Ishikawa (cell line): ENCODE measurements around the gene ERBB4.
A peak's percentile ranks its signal among the peaks of the same experiment; 100 is the strongest.

Source experiments
- CEBPB ChIP-seq: IDR thresholded peaks from 2 replicates; pipeline ENCODE4 v1.6.1; 2012
- CREB1 ChIP-seq: IDR thresholded peaks from 2 replicates; pipeline ENCODE4 v1.6.1; 2012; ENCODE audit warnings: low read depth
- EGR1 ChIP-seq: IDR thresholded peaks from 2 replicates; pipeline ENCODE4 v1.6.1; 2012
- EP300 ChIP-seq: IDR thresholded peaks from 2 replicates; pipeline ENCODE4 v1.6.1; 2012; ENCODE audit warnings: borderline replicate concordance
- FOXM1 ChIP-seq: IDR thresholded peaks from 2 replicates; pipeline ENCODE4 v1.6.1; 2012; ENCODE audit warnings: low read depth, borderline replicate concordance
- MAX ChIP-seq: IDR thresholded peaks from 2 replicates; pipeline ENCODE4 v1.6.1; 2012
- NFIC ChIP-seq: IDR thresholded peaks from 2 replicates; pipeline ENCODE4 v1.6.1; 2012
- RAD21 ChIP-seq: IDR thresholded peaks from 2 replicates; pipeline ENCODE4 v1.6.1; 2012; ENCODE audit warnings: low read depth
- TAF1 ChIP-seq: IDR thresholded peaks from 2 replicates; pipeline ENCODE4 v1.6.1; 2012; ENCODE audit warnings: low read depth, mild to moderate bottlenecking
- TCF12 ChIP-seq: IDR thresholded peaks from 2 replicates; pipeline ENCODE4 v1.6.1; 2012; ENCODE audit warnings: low read depth
- TEAD4 ChIP-seq: IDR thresholded peaks from 2 replicates; pipeline ENCODE4 v1.6.1; 2012
- YY1 ChIP-seq: IDR thresholded peaks from 2 replicates; pipeline ENCODE4 v1.6.1; 2012; ENCODE audit warnings: low read depth
- ZBTB7A ChIP-seq: IDR thresholded peaks from 2 replicates; pipeline ENCODE4 v1.6.1; 2012; ENCODE audit warnings: low read depth
- TF ChIP-seq, protein P1 (sequence below): IDR thresholded peaks from 2 replicates; pipeline ENCODE4 v1.6.1; 2012
- TF ChIP-seq, protein P2 (sequence below): IDR thresholded peaks from 2 replicates; pipeline ENCODE4 v1.6.1; 2012; ENCODE audit warnings: low read depth, mild to moderate bottlenecking

ERBB4 gene

GRCh38 chr2:211800001-211800400, 738.6 kb downstream of the ERBB4 start:
- TF ChIP-seq RAD21 (no peak), CEBPB (no peak), EP300 (no peak), TCF12 (no peak), EGR1 (no peak), CREB1 (no peak), FOXM1 (no peak)
- TF ChIP-seq, protein P1, sequence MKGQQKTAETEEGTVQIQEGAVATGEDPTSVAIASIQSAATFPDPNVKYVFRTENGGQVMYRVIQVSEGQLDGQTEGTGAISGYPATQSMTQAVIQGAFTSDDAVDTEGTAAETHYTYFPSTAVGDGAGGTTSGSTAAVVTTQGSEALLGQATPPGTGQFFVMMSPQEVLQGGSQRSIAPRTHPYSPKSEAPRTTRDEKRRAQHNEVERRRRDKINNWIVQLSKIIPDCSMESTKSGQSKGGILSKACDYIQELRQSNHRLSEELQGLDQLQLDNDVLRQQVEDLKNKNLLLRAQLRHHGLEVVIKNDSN, result no peak

GRCh38 chr2:211798868-211799267, 739.7 kb downstream of the ERBB4 start:
- no peak for TF ChIP-seq RAD21
- no peak for TF ChIP-seq CEBPB
- no peak for TF ChIP-seq FOXM1
- no peak for TF ChIP-seq NFIC
- TF ChIP-seq, protein P1, result no peak
- TF ChIP-seq EP300, result no peak
- TF ChIP-seq, protein P2, sequence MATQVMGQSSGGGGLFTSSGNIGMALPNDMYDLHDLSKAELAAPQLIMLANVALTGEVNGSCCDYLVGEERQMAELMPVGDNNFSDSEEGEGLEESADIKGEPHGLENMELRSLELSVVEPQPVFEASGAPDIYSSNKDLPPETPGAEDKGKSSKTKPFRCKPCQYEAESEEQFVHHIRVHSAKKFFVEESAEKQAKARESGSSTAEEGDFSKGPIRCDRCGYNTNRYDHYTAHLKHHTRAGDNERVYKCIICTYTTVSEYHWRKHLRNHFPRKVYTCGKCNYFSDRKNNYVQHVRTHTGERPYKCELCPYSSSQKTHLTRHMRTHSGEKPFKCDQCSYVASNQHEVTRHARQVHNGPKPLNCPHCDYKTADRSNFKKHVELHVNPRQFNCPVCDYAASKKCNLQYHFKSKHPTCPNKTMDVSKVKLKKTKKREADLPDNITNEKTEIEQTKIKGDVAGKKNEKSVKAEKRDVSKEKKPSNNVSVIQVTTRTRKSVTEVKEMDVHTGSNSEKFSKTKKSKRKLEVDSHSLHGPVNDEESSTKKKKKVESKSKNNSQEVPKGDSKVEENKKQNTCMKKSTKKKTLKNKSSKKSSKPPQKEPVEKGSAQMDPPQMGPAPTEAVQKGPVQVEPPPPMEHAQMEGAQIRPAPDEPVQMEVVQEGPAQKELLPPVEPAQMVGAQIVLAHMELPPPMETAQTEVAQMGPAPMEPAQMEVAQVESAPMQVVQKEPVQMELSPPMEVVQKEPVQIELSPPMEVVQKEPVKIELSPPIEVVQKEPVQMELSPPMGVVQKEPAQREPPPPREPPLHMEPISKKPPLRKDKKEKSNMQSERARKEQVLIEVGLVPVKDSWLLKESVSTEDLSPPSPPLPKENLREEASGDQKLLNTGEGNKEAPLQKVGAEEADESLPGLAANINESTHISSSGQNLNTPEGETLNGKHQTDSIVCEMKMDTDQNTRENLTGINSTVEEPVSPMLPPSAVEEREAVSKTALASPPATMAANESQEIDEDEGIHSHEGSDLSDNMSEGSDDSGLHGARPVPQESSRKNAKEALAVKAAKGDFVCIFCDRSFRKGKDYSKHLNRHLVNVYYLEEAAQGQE, result no peak
- TF ChIP-seq CREB1, result no peak
- TF ChIP-seq MAX, result no peak
- no peak for TF ChIP-seq TEAD4
- TF ChIP-seq ZBTB7A, result no peak
- TF ChIP-seq TCF12, result no peak
- no peak for TF ChIP-seq YY1
- TF ChIP-seq EGR1, result no peak
- TF ChIP-seq TAF1, result no peak

DNA sequence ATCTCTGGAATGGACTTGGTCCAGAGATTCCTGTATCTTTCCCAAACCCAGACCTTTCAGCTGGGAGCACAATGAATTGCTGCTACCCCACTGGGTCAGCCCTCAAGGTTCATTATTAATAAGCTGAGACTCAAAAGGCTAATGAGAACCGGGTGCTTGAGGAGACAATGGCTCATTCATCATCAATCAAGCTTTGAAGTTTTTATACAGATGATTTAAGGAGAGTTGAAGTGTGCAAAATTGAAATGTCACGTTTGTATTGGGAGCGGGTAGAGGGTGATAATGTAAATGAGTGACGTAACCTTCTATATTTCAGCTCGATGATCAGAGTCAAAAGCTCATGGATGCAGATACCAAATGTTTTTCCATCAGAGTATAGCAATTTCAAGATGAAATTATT, 744.9 kb downstream of the ERBB4 start:
- no peak for TF ChIP-seq EGR1
- no peak for TF ChIP-seq TEAD4
- TF ChIP-seq, protein P2, result no peak
- no peak for TF ChIP-seq TCF12
- TF ChIP-seq TAF1, result no peak

DNA sequence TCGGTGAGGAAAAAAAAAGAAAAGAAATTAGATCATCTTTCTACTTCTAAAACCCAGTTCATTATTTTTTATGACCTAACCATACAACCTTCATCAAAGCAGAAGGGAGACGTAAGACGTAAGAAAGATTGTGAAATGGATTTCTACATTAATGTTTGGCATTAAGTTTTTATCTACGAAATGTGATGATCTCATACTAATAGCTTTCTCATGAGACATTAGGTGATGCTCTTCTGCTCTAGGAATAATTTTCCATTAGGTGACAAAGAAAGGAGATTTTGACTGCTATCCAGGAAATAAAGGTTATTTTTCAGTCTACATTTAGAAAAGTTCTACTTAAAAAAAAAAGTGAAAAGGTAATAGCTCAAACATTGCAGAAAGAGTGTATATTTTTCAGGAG, 748.6 kb downstream of the ERBB4 start:
- TF ChIP-seq TEAD4, result no peak
- TF ChIP-seq EGR1, result no peak
- TF ChIP-seq ZBTB7A, result no peak
- TF ChIP-seq NFIC, result no peak
- TF ChIP-seq, protein P2, result no peak
- TF ChIP-seq CREB1, result no peak
- no peak for TF ChIP-seq TAF1
- TF ChIP-seq, protein P1, result no peak
- no peak for TF ChIP-seq MAX
- no peak for TF ChIP-seq FOXM1
- TF ChIP-seq EP300, result no peak

DNA sequence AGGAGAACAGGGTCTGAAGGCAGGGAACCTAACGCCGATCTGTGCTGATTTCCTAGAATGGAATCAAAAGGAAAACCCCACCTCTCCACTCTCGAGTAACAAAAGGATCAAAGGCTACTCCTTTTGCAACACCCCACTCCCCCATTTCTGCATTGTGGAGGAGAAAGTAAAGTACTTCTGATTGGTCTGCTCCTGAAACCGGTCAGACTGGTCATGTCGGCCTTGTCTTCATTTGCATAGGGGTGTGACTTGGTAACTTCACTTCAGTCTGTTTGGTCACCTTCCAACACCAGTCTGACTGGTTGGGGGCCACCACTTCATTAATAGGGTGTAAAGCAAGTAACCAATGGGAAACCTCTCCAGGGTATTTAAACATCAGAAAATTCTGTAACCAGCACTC, 771.9 kb downstream of the ERBB4 start:
- TF ChIP-seq YY1 (peak; percentile 40; the same call in 1 of the 2 replicates), TCF12 (peak; percentile 53; the same call in 1 of the 2 replicates), CEBPB (peak; percentile 84), CREB1 (no peak), FOXM1 (no peak), RAD21 (no peak), ZBTB7A (no peak), NFIC (no peak; the same call in 1 of the 2 replicates), MAX (peak; percentile 46; the same call in 1 of the 2 replicates), TEAD4 (peak; percentile 16; the same call in 1 of the 2 replicates)
- TF ChIP-seq, protein P2, result no peak
